ENCODE data around the gene SNF8.

GRCh38 chr17:48929812-48930165 is 14.9 kb downstream of the SNF8 start:
- TF ChIP-seq CTCF (IDR thresholded peaks at IDR 0.05; ENCODE audit: extremely low read depth in 1 of 2, insufficient read depth in 1 of 2, low read depth in 1 of 2, low read length in 2 of 2) = no peak
- TF ChIP-seq POLR2AphosphoS5 (IDR thresholded peaks at IDR 0.05; ENCODE audit: insufficient read depth, low read depth, low read length) = no peak
- TF ChIP-seq MAX (IDR thresholded peaks at IDR 0.05; ENCODE audit: insufficient read depth, insufficient read length) = no peak
- no peak for TF ChIP-seq POLR2A (IDR thresholded peaks at IDR 0.05; ENCODE audit: low read depth, low read length)
- TF ChIP-seq EZH2 (IDR thresholded peaks at IDR 0.05; ENCODE audit: borderline replicate concordance, low read depth, low read length, severe bottlenecking) = no peak
- no peak for TF ChIP-seq JUN (IDR thresholded peaks at IDR 0.05; ENCODE audit: borderline replicate concordance, insufficient read depth, insufficient read length, low read depth)
